CD4-positive, alpha-beta T cell (primary cell): ENCODE measurements around the gene PRSS36. TPM values are rescaled to one million over a fixed set of nuclear protein-coding genes. Genes with fewer than 3 reads are reported as not detected.

Experiments used
- ATAC-seq: fragments of 200-7000 bp; cut with Tn5 transposase; one replicate; pipeline ENCODE4 v1.10.0; 2022; ENCODE audit warnings: mild to moderate bottlenecking; ENCODE audit not compliant: poor library complexity
- CTCF ChIA-PET: fragments of 350-600 bp; sonication (Branson Sonifier 250); formaldehyde crosslinking; loops from one replicate; lab custom pipeline; 2021; ENCODE audit warnings: antibody characterized with exemption, inconsistent platforms; lab: Charles Lee
- POLR2A ChIA-PET: fragments of 350-600 bp; sonication (Branson Sonifier 250); formaldehyde crosslinking; loops from one replicate; lab custom pipeline; 2021; ENCODE audit warnings: antibody characterized with exemption, inconsistent platforms; lab: Charles Lee
- DNase-seq, 14 experiments: peaks; one replicate each; pipeline ENCODE4 v3.0.0-alpha.2; 2013 to 2020; ENCODE audit warnings: mixed read lengths in 2 of 14
- H3K27ac ChIP-seq, 2 donors: one replicate each; pipeline versions ENCODE4 v1.5.1 to v1.7.0; 2013; ENCODE audit warnings: low read length in 2 of 2, low read depth in 1 of 2, mild to moderate bottlenecking in 1 of 2
- H3K27me3 ChIP-seq, 2 experiments: 1 replicate in 1 of 2; 2 replicates in 1 of 2; pipeline versions ENCODE4 v1.6.1 to v1.7.0; 2013; ENCODE audit warnings: low read length in 2 of 2, control low read depth in 1 of 2, mild to moderate bottlenecking in 1 of 2, moderate library complexity in 1 of 2; ENCODE audit not compliant: insufficient read depth in 2 of 2, control insufficient read depth in 1 of 2
- H3K36me3 ChIP-seq: one replicate; pipeline ENCODE4 v1.6.1; 2013; ENCODE audit warnings: low read length, control low read depth; ENCODE audit not compliant: insufficient read depth
- H3K4me1 ChIP-seq: one replicate; pipeline ENCODE4 v1.6.1; 2013; ENCODE audit warnings: low read length, control low read depth; ENCODE audit not compliant: insufficient read depth
- H3K4me3 ChIP-seq: one replicate; pipeline ENCODE4 v1.5.1; 2013; ENCODE audit warnings: mild to moderate bottlenecking, low read length, moderate library complexity
- H3K9me3 ChIP-seq, 2 experiments: 1 replicate in 1 of 2; 2 replicates in 1 of 2; pipeline versions ENCODE4 v1.6.1 to v1.7.0; 2013; ENCODE audit warnings: low read length in 2 of 2, mild to moderate bottlenecking in 2 of 2, control low read depth in 1 of 2, moderate library complexity in 1 of 2; ENCODE audit not compliant: control insufficient read depth in 1 of 2, insufficient read depth in 1 of 2
- H3K27ac Mint-ChIP-seq: one replicate; pipeline ENCODE4 v1.8.0; 2020; ENCODE audit warnings: mixed read lengths
- H3K27me3 Mint-ChIP-seq: one replicate; pipeline ENCODE4 v1.8.0; 2021; ENCODE audit warnings: mixed read lengths
- H3K36me3 Mint-ChIP-seq: one replicate; pipeline ENCODE4 v1.8.0; 2021; ENCODE audit warnings: low read depth, mixed read lengths
- H3K4me1 Mint-ChIP-seq: one replicate; pipeline ENCODE4 v1.8.0; 2021; ENCODE audit warnings: low read depth, mixed read lengths
- H3K4me3 Mint-ChIP-seq: one replicate; pipeline ENCODE4 v1.8.0; 2020; ENCODE audit warnings: mild to moderate bottlenecking, mixed read lengths
- H3K9me3 Mint-ChIP-seq: one replicate; pipeline ENCODE4 v1.8.0; 2020; ENCODE audit warnings: mixed read lengths
- CTCF ChIP-seq: fragments of 200-600 bp; IDR thresholded peaks from one replicate; pipeline ENCODE4 v1.8.0; 2022; ENCODE audit warnings: antibody characterized with exemption, mild to moderate bottlenecking
- intact Hi-C, 2 experiments: fragments of 100-400 bp; cut with DNase I in 1 of 2; cut with micrococcal nuclease in 1 of 2; formaldehyde crosslinking; loops; one replicate each; pipeline versions ENCODE4 v1.15.1 to v1.9.0; 2023 to 2025; cut with DNase I, micrococcal nuclease
- total RNA-seq, 174 experiments: library from RNA in 2 of 174; stranded (reverse) in 2 of 174; gene quantifications; one replicate each; pipeline ENCODE4 v1.2.3 and lab custom pipeline; 2021 to 2026

The PRSS36 gene
- total RNA-seq, 2 experiments from 2014 or later, result 0.33 to 0.56 TPM

- CTCF ChIA-PET, result no interaction called here
- H3K4me1 Mint-ChIP-seq, result no peaks in the 10 kb centered on the region
Observed at GRCh38 chr16:31135535-31136286, 14.2 kb downstream of the PRSS36 start, which contains the start of gene PRSS8. Gene PRSS8, minus strand, starts transcription at chr16:31135727. Its CDS starts 229 bp downstream, at chr16:31135498.

GRCh38 chr16:31134625-31135534, 15.0 kb downstream of the PRSS36 start:
- DNase-seq, result no peak
- no peak overlapping the region for H3K27ac ChIP-seq
- intact Hi-C loops, result no loop called here
- TF ChIP-seq CTCF, result no peak
- H3K9me3 ChIP-seq, result no peaks in the 10 kb centered on the region
- ChIA-PET CTCF (no interaction called here), POLR2A (interaction anchor here (0.6 to 3.0 kb wide), 4 partner anchors 17 to 578 kb away, joined by 3 to 11 read pairs (median 6); partner anchors contain the start of genes FUS, KAT8, ZNF646 and ZNF668)
- no peak for ATAC-seq
- peaks cover 23% of the 10 kb centered on the region for H3K36me3 ChIP-seq
- no peak overlapping the region for H3K4me3 Mint-ChIP-seq
- H3K4me1 Mint-ChIP-seq, result no peaks in the 10 kb centered on the region
- H3K36me3 Mint-ChIP-seq, result peaks cover 34% of the 10 kb centered on the region
- H3K9me3 Mint-ChIP-seq, result no peaks in the 10 kb centered on the region
- no peaks in the 10 kb centered on the region for H3K4me1 ChIP-seq
- H3K27me3 ChIP-seq, result no peaks in the 10 kb centered on the region
- no peak overlapping the region for H3K27ac Mint-ChIP-seq
- H3K27me3 Mint-ChIP-seq, result no peaks in the 10 kb centered on the region
- no peak overlapping the region for H3K4me3 ChIP-seq

More at GRCh38 chr16:31135535-31136286, 14.2 kb downstream of the PRSS36 start, which contains the start of gene PRSS8:
- ATAC-seq (no peak), DNase-seq (no peak)
- peaks cover 28% of the 10 kb centered on the region for H3K36me3 Mint-ChIP-seq
- POLR2A ChIA-PET, result interaction anchor here (0.6 to 3.0 kb wide), 4 partner anchors 18 to 577 kb away, joined by 3 to 11 read pairs (median 6); partner anchors contain the start of genes FUS, KAT8, ZNF646 and ZNF668
- H3K27ac Mint-ChIP-seq, result no peak within 1 kb of the TSS
- TF ChIP-seq CTCF, result no peak
- Histone ChIP-seq H3K36me3 (peaks cover 16% of the 10 kb centered on the region), H3K27ac (no peak within 1 kb of the TSS), H3K9me3 (no peaks in the 10 kb centered on the region), H3K27me3 (no peaks in the 10 kb centered on the region), H3K4me3 (no peak within 1 kb of the TSS), H3K4me1 (no peaks in the 10 kb centered on the region)
- H3K9me3 Mint-ChIP-seq, result no peaks in the 10 kb centered on the region
- H3K27me3 Mint-ChIP-seq, result no peaks in the 10 kb centered on the region
- intact Hi-C loops, result no loop called here
- H3K4me3 Mint-ChIP-seq, result no peak within 1 kb of the TSS

GRCh38 chr16:31134091-31134571, 15.7 kb downstream of the PRSS36 start:
- ATAC-seq, result no peak
- Mint-ChIP-seq H3K9me3 (no peaks in the 10 kb centered on the region), H3K4me1 (no peaks in the 10 kb centered on the region), H3K27ac (no peak overlapping the region), H3K4me3 (no peak overlapping the region), H3K36me3 (peaks cover 35% of the 10 kb centered on the region), H3K27me3 (no peaks in the 10 kb centered on the region)
- CTCF ChIA-PET, result no interaction called here
- intact Hi-C loops, result no loop called here
- Histone ChIP-seq H3K4me3 (no peak overlapping the region), H3K27ac (no peak overlapping the region), H3K4me1 (peaks cover 5% of the 10 kb centered on the region), H3K36me3 (peaks cover 31% of the 10 kb centered on the region), H3K9me3 (no peaks in the 10 kb centered on the region), H3K27me3 (no peaks in the 10 kb centered on the region)
- DNase-seq, result peak in 2 of 14 experiments; percentile 52 to 57
- TF ChIP-seq CTCF, result no peak
- POLR2A ChIA-PET, result interaction anchor here (3.0 kb wide), 1 partner anchor 17 kb away, joined by 11 read pairs; the partner anchor contains the start of gene KAT8
